Measurements from ENCODE around the gene PLD4. TPM values are rescaled to one million over a fixed set of nuclear protein-coding genes. Genes with fewer than 3 reads are reported as not detected.
A peak's percentile ranks its signal among the peaks of the same experiment; 100 is the strongest.

PLD4 gene, protein sequence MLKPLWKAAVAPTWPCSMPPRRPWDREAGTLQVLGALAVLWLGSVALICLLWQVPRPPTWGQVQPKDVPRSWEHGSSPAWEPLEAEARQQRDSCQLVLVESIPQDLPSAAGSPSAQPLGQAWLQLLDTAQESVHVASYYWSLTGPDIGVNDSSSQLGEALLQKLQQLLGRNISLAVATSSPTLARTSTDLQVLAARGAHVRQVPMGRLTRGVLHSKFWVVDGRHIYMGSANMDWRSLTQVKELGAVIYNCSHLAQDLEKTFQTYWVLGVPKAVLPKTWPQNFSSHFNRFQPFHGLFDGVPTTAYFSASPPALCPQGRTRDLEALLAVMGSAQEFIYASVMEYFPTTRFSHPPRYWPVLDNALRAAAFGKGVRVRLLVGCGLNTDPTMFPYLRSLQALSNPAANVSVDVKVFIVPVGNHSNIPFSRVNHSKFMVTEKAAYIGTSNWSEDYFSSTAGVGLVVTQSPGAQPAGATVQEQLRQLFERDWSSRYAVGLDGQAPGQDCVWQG
- under 1 TPM; 0.06 to 0.88 (median 0.20) TPM for total RNA-seq
- 0.05 TPM for polyA plus RNA-seq
- long read RNA-seq, donor 1 = 0 reads
- long read RNA-seq, donor 2 = 0 reads
- long read RNA-seq, donor 3, partial matches to known transcripts = 1 of 3 reads
- long read RNA-seq, donor 3, other reads (novel, unspliced or antisense) = 2 of 3 reads
- long read RNA-seq, donor 4, partial matches to known transcripts = 1 of 2 reads
- long read RNA-seq, donor 4, other reads (novel, unspliced or antisense) = 1 of 2 reads

DNA sequence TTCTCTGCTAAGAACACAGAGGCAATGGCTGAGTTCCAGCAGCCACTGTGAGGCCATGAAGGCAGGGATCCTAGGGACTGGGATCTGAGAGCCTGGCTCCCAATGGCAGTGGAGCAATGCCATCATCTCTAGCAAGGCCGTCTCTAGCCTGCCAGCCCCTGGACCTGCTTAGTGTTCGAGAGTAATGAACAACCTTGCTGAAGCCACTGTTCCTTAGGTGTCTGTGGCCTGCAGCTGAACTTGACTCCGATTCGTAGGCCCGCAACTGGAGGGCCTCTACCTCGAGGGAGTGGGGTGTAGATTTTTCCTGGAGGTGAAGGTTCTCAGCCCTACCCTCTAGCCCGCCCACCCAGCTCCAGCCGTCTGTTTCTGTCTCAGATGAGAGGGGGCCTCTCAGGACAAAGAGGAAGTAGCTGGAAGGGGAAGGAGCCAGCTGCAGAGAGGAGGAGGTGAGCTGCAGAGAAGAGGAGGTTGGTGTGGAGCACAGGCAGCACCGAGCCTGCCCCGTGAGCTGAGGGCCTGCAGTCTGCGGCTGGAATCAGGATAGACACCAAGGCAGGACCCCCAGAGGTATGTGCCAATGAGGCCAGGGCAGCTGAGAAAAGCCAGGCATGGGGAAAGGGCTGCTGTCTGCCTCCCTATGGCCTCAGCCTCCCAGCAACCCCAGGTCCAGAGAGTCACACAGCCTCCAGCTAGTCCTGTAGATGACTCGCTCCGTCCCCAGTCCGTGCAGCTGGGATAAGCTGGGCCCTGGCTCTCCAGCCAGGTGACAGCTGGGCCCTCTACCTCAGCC, at the start of gene PLD4:
Gene PLD4 (plus strand): TSS at position 459 of the 793 bp plus-strand sequence. CDS start 2,262 bp downstream, outside the sequence.
- no peak for DNase-seq
- no peaks in the 10 kb centered on the region for H3K9me3 ChIP-seq (ENCODE audit: control insufficient read depth, low read length)
- no peaks in the 10 kb centered on the region for H3K4me1 ChIP-seq (ENCODE audit: control insufficient read depth, insufficient read depth, low read length)
- 77% methylated on average over 14 of the region's 14 CpGs for WGBS
- no peaks in the 10 kb centered on the region for H3K27me3 ChIP-seq (ENCODE audit: control insufficient read depth, insufficient read depth)
- intact Hi-C loops (cut with DNase I) = no loop called here
- H3K4me3 ChIP-seq (ENCODE audit: low read length) = no peak within 1 kb of the TSS
- H3K27ac ChIP-seq (ENCODE audit: low read length) = no peak within 1 kb of the TSS
- no peak for ATAC-seq

DNA sequence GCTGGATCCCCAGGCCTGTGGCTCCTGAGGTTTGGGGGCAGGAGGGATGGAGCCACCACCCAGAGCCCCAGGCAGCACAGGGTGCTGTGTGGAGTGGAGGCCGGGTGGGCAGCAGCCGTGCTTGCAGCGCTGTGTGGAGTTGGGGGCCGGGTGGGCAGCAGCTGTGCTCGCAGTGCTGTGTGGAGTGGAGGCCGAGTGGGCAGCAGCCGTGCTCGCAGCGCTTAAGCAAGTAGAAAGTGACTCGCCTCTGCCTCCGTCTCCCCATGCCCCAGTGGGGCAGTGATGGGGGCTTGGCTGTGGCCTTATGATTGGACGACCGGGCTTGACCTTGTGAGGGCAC, 49.3 kb upstream of the PLD4 start:
- Histone ChIP-seq H3K27me3 (ENCODE audit: control insufficient read depth, insufficient read depth) (no peaks in the 10 kb centered on the region), H3K4me3 (ENCODE audit: low read length) (no peak overlapping the region), H3K27ac (ENCODE audit: low read length) (no peak overlapping the region), H3K4me1 (ENCODE audit: control insufficient read depth, insufficient read depth, low read length) (no peaks in the 10 kb centered on the region), H3K9me3 (ENCODE audit: control insufficient read depth, low read length) (no peaks in the 10 kb centered on the region)
- DNase-seq = peak in 1 of 3 donors; percentile 40
- 94% methylated on average over 13 of the region's 13 CpGs for WGBS
- intact Hi-C loops (cut with DNase I) = no loop called here
- ATAC-seq = no peak

DNA sequence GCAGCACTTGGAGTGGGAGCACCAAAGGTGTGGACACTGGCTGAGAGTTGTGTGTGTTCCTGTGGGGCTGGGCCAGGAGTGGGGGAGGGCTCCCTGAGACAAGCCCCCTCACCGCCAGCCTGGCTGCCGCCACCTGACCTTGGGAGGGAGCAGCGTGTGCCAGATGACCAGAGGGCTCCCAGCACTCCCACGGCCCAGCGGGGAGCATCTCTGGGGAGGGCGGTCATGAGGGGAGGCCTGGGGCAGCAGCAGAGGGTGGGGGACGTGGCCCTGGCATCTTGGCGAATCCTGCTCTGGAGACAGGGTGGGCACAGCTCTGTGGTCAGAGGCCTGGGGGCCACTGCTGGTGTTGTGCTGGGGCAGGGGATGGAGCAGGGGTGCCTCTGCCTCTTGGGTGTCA, 48.9 kb upstream of the PLD4 start:
- no peaks in the 10 kb centered on the region for H3K4me1 ChIP-seq (ENCODE audit: control insufficient read depth, insufficient read depth, low read length)
- ATAC-seq (no peak), DNase-seq (peak; percentile 22 to 44 (median 43))
- H3K9me3 ChIP-seq (ENCODE audit: control insufficient read depth, low read length) = no peaks in the 10 kb centered on the region
- H3K27me3 ChIP-seq (ENCODE audit: control insufficient read depth, insufficient read depth) = no peaks in the 10 kb centered on the region
- intact Hi-C loops (cut with DNase I) = no loop called here
- H3K27ac ChIP-seq (ENCODE audit: low read length) = no peak overlapping the region
- no peak overlapping the region for H3K4me3 ChIP-seq (ENCODE audit: low read length)
- WGBS = 96% methylated on average over 8 of the region's 8 CpGs

DNA sequence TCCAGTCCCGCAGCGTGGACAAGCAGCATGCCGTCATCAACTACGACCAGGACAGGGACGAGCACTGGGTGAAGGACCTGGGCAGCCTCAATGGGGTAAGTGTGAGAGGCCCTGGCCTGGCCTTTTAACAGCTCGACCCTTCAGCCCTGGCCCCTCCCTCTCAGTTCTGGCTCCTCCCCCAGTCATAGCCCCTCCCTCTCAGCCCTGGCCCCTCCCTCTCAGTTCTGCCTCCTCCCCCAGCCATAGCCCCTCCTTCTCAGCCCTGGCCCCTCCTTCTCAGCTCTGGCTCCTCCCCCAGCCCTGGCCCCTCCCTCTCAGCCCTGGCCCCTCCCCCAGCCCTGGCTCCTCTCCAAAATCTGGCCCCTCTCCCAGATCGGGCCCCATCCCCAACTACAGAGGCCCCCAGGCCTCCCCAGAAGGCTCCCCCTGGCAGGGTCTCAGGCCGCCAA, 48.4 kb upstream of the PLD4 start:
- no peaks in the 10 kb centered on the region for H3K9me3 ChIP-seq (ENCODE audit: control insufficient read depth, low read length)
- no peak overlapping the region for H3K4me3 ChIP-seq (ENCODE audit: low read length)
- DNase-seq (peak; percentile 16 to 55 (median 29)), ATAC-seq (peak; percentile 29 to 54)
- no peaks in the 10 kb centered on the region for H3K4me1 ChIP-seq (ENCODE audit: control insufficient read depth, insufficient read depth, low read length)
- WGBS = 88% methylated on average over 8 of the region's 8 CpGs
- H3K27me3 ChIP-seq (ENCODE audit: control insufficient read depth, insufficient read depth) = no peaks in the 10 kb centered on the region
- H3K27ac ChIP-seq (ENCODE audit: low read length) = no peak overlapping the region
- intact Hi-C loops (cut with DNase I) = no loop called here

DNA sequence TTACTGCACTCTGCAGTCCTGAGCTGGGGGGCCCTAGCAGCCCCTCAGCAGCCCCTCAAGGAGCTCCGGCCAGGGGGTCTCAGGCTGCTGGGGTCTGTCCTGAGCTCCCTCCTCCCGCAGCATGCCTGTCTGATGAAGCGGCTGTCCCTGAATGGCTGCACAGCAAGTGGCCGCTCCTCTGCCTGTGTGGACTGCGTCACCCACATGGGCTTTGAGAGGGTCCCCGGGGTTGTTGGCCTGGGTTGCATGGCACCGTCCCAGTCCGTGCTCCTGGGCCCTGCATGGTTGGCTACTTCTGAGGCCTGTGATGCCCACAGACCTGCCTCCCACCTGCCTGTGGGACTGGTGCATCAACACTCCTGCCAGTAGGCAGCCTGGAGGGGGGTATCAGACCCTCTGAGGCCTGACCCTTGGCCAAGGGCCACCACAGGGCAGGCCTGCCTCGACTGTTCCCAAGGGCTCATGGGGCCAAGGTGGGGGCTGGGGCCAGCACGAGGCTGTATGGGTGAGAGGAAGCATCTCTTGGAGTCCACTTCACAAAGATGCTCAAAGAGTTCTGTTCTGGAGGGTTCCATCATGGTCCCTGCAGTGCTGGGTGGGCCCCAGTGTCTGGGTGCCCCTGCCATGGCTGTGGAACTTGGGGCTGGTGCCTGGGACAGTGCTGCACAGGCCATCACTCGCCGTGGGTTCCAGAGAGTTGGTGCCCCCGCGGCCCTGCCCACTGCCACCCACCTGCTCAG, 47.4 kb upstream of the PLD4 start:
- peak in 2 of 3 donors; percentile 33 to 50 for DNase-seq
- no peak overlapping the region for H3K27ac ChIP-seq (ENCODE audit: low read length)
- H3K4me1 ChIP-seq (ENCODE audit: control insufficient read depth, insufficient read depth, low read length) = no peaks in the 10 kb centered on the region
- 83% methylated on average over 14 of the region's 14 CpGs for WGBS
- no peak overlapping the region for H3K4me3 ChIP-seq (ENCODE audit: low read length)
- no peaks in the 10 kb centered on the region for H3K9me3 ChIP-seq (ENCODE audit: control insufficient read depth, low read length)
- intact Hi-C loops (cut with DNase I) = no loop called here
- H3K27me3 ChIP-seq (ENCODE audit: control insufficient read depth, insufficient read depth) = no peaks in the 10 kb centered on the region
- no peak for ATAC-seq

DNA sequence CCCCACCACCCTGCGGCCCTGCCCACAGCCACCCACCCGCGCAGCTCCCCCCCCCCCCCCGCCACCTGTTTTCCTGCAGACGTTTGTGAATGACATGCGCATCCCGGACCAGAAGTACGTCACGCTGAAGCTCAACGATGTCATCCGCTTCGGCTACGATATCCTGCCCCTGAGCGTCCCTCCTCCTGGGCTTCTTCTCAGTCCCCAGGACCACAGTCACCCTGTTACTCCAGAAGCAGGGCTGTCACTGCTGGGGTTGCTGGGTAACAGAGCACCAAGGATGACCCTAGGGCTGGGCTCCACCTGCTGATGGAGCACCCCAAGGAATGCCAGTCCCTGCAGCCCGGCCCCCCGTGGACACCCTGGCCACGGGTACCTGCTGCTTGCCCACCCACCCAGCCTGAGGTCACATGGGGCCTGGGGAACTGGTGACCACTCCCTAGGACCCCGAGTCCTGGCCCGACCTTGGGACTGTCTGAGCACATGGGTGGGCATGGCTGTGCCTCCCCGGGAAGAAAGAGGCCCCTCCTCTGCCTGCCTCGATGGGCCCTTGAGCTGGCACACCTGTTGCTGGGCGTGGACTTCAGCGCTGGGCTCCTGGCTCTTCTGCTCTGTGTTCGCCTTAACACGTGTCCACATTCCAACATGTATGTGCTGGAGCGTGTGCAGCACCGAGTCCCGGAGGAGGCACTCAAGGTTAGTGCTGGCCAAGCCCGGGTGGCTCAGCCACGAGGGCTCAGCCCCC, 46.7 kb upstream of the PLD4 start:
- ATAC-seq = no peak
- 70% methylated on average over 30 of the region's 30 CpGs for WGBS
- DNase-seq = peak in 2 of 3 donors; percentile 34 to 52

DNA sequence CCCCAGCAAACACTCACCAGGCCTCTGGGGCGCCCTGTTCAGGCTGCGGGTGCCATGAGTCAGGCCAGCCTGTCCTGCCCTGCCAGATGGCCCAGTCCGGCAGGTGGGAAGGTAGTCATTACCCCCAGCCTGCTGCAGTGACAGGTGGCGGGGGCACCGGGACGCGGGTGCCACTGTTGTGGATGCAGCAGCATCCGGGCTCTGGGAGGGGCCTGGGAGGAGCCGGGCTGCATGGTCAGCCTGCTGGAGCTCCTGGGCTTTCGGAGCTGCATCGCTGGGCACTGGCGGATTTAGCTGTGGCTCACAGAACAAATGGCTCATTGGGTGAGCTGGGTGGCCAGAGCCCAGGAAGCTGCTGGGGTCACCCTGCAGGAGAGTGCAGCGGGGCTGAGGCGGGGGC, 46.1 kb upstream of the PLD4 start:
- Histone ChIP-seq H3K4me3 (ENCODE audit: low read length) (no peak overlapping the region), H3K9me3 (ENCODE audit: control insufficient read depth, low read length) (no peaks in the 10 kb centered on the region), H3K27ac (ENCODE audit: low read length) (no peak overlapping the region), H3K27me3 (ENCODE audit: control insufficient read depth, insufficient read depth) (no peaks in the 10 kb centered on the region), H3K4me1 (ENCODE audit: control insufficient read depth, insufficient read depth, low read length) (no peaks in the 10 kb centered on the region)
- peak in 2 of 3 donors; percentile 39 to 44 for DNase-seq
- intact Hi-C loops (cut with DNase I) = no loop called here
- no peak for ATAC-seq
- WGBS = 93% methylated on average over 14 of the region's 14 CpGs

More for the DNA sequence above, 46.7 kb upstream of the PLD4 start:
- intact Hi-C loops (cut with DNase I) = no loop called here
- H3K4me1 ChIP-seq (ENCODE audit: control insufficient read depth, insufficient read depth, low read length) = no peaks in the 10 kb centered on the region
- H3K4me3 ChIP-seq (ENCODE audit: low read length) = no peak overlapping the region
- no peaks in the 10 kb centered on the region for H3K9me3 ChIP-seq (ENCODE audit: control insufficient read depth, low read length)
- no peak overlapping the region for H3K27ac ChIP-seq (ENCODE audit: low read length)
- H3K27me3 ChIP-seq (ENCODE audit: control insufficient read depth, insufficient read depth) = no peaks in the 10 kb centered on the region

DNA sequence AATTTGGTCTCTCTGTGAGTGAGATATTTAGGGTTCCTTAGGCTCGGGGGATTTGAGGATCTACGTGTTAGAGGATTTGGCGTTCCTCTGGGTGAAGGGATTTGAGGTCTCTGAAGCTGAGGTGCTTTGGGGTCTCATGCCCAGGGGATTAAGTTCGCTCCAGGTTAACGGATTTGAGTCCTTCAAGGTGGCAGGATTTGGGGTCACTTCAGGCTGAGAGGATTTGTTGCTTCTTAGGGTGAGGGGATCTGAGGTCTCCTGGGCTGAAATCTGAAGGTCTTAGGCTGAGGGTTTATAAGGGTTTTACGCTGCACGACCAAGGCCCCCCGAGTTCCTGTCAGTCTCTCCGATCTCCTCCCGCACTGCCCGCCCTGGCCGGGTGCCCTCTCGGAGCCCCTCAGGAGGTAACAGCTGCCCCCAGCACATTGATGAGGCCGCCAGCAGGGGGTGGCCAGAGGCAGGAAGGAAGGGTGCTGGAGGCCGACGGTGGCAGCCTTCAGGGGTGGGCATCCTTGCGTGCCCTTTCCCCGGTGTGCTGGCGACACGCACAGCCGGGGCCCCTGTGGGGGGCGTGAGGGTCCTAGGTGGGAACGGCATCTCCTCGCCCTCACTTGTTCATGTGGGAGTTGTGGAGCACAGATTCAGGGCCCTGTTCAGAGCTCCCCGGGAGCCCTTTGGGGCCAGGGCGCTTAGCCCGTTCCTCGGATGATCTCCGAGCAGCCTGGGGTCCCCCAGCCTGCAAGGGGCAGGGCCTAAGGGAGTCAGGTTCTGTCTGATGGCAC, 45.3 kb upstream of the PLD4 start:
- no peaks in the 10 kb centered on the region for H3K4me1 ChIP-seq (ENCODE audit: control insufficient read depth, insufficient read depth, low read length)
- intact Hi-C loops (cut with DNase I) = no loop called here
- no peaks in the 10 kb centered on the region for H3K27me3 ChIP-seq (ENCODE audit: control insufficient read depth, insufficient read depth)
- no peak for ATAC-seq
- peak in 2 of 3 donors; percentile 22 to 51 for DNase-seq
- H3K9me3 ChIP-seq (ENCODE audit: control insufficient read depth, low read length) = no peaks in the 10 kb centered on the region
- H3K27ac ChIP-seq (ENCODE audit: low read length) = no peak overlapping the region
- H3K4me3 ChIP-seq (ENCODE audit: low read length) = no peak overlapping the region
- WGBS = 85% methylated on average over 29 of the region's 29 CpGs

DNA sequence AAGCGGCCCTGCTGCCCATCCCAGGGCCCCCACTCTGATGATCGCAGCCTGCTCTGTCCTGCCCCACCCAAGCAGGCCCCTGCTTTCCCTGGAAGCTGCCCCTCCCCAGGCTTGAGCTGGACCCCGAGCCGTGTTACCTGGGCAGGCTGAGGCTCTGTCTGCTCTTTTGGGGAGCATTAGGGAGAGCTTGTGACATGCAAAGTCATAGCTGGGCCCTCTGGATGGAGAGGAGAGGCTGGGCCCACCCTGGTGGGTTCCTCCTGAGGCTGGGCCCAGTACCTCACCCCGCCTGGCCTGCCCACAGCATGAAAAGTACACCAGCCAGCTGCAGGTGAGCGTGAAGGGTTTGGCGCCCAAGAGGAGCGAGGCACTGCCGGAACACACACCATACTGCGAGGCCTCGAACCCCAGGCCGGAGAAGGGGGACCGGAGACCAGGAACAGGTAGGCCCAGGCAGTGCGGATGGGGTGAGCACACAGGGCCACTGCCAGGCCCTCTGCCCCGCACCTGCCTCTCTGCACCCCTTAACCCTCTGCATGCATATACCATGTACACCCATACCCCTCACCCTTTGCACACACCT, 44.6 kb upstream of the PLD4 start:
- intact Hi-C loops (cut with DNase I) = no loop called here
- no peaks in the 10 kb centered on the region for H3K9me3 ChIP-seq (ENCODE audit: control insufficient read depth, low read length)
- H3K4me1 ChIP-seq (ENCODE audit: control insufficient read depth, insufficient read depth, low read length) = no peaks in the 10 kb centered on the region
- DNase-seq (peak in 2 of 3 donors; percentile 29 to 41), ATAC-seq (no peak)
- no peaks in the 10 kb centered on the region for H3K27me3 ChIP-seq (ENCODE audit: control insufficient read depth, insufficient read depth)
- H3K4me3 ChIP-seq (ENCODE audit: low read length) = no peak overlapping the region
- WGBS = 91% methylated on average over 15 of the region's 15 CpGs
- H3K27ac ChIP-seq (ENCODE audit: low read length) = no peak overlapping the region
